A673 (cell line): ENCODE data around the gene XG.
"Not testable (repeated sequence)": the region's sequence is repeated elsewhere in the genome, so short reads cannot be mapped to it uniquely, and the experiment has no call there.

Experiments used
- EZH2 ChIP-seq: fragments of 200-600 bp; sonication (generic); IDR thresholded peaks from 2 replicates; pipeline ENCODE4 v1.6.1; 2017; ENCODE audit warnings: borderline replicate concordance, low read depth, mild to moderate bottlenecking, mixed read lengths, antibody characterized with exemption, low read length; ENCODE audit not compliant: poor library complexity, severe bottlenecking
- TF ChIP-seq, protein P1 (sequence below): fragments of 300-800, 200-600 bp; sonication (generic); conservative IDR thresholded peaks from 2 replicates; pipeline ENCODE4 v1.5.1; 2017; ENCODE audit warnings: low read depth, mild to moderate bottlenecking, antibody characterized with exemption, low read length, moderate library complexity, mixed read lengths

DNA sequence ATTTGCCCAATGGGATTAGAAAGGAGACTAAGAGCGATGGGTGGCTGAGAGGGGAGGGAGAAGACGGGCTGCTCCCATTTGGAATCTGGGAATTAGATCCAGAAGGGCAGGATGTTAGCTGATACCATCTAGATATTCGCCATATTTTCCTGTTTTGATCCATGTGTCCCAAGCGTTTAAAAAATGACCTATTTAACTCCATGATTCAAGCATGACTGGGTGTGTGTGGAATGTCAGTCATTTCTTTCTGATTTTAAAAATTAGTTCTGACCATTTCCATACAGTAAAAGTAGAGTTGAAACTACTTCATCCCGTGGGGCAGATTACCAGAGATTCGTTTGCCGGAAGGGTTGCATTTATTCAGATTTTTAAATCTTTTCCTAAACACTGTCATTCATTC lies 601 bp downstream of the XG start:
- TF ChIP-seq, protein P1, sequence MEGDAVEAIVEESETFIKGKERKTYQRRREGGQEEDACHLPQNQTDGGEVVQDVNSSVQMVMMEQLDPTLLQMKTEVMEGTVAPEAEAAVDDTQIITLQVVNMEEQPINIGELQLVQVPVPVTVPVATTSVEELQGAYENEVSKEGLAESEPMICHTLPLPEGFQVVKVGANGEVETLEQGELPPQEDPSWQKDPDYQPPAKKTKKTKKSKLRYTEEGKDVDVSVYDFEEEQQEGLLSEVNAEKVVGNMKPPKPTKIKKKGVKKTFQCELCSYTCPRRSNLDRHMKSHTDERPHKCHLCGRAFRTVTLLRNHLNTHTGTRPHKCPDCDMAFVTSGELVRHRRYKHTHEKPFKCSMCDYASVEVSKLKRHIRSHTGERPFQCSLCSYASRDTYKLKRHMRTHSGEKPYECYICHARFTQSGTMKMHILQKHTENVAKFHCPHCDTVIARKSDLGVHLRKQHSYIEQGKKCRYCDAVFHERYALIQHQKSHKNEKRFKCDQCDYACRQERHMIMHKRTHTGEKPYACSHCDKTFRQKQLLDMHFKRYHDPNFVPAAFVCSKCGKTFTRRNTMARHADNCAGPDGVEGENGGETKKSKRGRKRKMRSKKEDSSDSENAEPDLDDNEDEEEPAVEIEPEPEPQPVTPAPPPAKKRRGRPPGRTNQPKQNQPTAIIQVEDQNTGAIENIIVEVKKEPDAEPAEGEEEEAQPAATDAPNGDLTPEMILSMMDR, result not testable (repeated sequence)
- TF ChIP-seq EZH2, result not testable (repeated sequence)
